Activated T-helper 1 cell treated with anti-CD3 and anti-CD28 coated beads, Interleukin-12 subunit alpha, Interleukin-12 subunit beta, Interleukin-2, Interleukin-4 antibody, amounts not matched to agents 30 ng/mL and 10 ng/mL and 1 ng/mL, durations not matched to agents 14 hours and 24 hours and 36 hours (primary cell): ENCODE data around the gene TRMT10C. TPM values are rescaled to one million over a fixed set of nuclear protein-coding genes. Genes with fewer than 3 reads are reported as not detected.

Experiments used
- DNase-seq: peaks from one replicate; pipeline ENCODE4 v3.0.0; 2021; ENCODE audit warnings: low spot score
- H3K27ac Mint-ChIP-seq: one replicate; pipeline ENCODE4 v1.8.0; 2021; ENCODE audit warnings: mild to moderate bottlenecking, mixed read lengths
- H3K27me3 Mint-ChIP-seq: one replicate; pipeline ENCODE4 v1.8.0; 2022; ENCODE audit warnings: mild to moderate bottlenecking, moderate library complexity, mixed read lengths; ENCODE audit not compliant: insufficient read depth
- H3K36me3 Mint-ChIP-seq: one replicate; pipeline ENCODE4 v1.8.0; 2021; ENCODE audit warnings: low read depth, mixed read lengths
- H3K4me1 Mint-ChIP-seq: one replicate; pipeline ENCODE4 v1.8.0; 2021; ENCODE audit warnings: low read depth, mixed read lengths
- H3K4me3 Mint-ChIP-seq: one replicate; pipeline ENCODE4 v1.8.0; 2021; ENCODE audit warnings: mild to moderate bottlenecking, moderate library complexity, mixed read lengths
- H3K9me3 Mint-ChIP-seq: one replicate; pipeline ENCODE4 v1.8.0; 2021; ENCODE audit warnings: mixed read lengths
- intact Hi-C: fragments of 100-400 bp; cut with micrococcal nuclease; formaldehyde crosslinking; loops from one replicate; pipeline ENCODE4 v1.15.1; 2024
- total RNA-seq: library from RNA; stranded (reverse); gene quantifications from 2 replicates; pipeline ENCODE4 v1.2.3, GENCODE V29; 2022

TRMT10C gene
- 59.9 and 60.5 TPM in 2 replicates for total RNA-seq

DNA sequence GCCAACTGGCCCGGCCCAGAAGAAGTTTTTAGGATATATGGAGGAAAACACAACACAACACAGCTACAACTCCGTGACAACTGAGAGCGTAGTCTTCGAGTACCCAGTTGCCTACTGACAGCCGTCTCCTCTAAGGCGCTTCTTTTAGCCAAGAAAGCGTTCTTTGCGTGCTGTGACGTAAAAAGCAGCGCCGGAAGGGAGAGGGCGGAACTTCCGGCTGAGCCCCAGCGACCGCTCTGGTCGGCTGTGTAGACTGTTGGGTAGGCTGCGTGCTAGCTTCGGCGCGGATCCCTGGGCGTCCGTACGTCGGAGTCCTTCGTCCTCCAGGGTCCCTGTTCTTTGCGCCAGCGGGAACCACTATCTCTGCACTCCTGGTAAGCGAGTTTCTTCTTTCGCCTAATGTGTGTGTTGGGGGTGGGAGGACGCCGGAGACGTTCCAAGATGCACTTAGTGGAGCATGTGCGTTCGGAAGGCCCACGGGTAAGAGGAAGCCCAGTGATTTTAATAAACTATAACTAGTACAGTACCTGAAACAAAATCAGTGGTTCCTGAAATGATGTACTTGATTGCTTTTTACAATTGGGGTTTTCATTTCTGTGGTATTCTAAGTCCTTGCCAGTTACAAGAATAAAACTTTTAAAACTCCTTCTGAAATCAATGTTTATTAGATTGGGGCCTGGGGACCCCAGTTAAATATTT is at the start of gene TRMT10C:
TRMT10C (plus strand) TSS at position 239 of the 699 bp plus-strand sequence. CDS start 2,914 bp downstream, outside the sequence.
- intact Hi-C loops: loop anchor here (1.0 to 10.0 kb wide), 8 partner anchors 12 to 1297 kb away; partner anchors contain the start of genes SENP7, TBC1D23 and TFG
- Mint-ChIP-seq H3K27me3 (peaks cover 4% of the 10 kb centered on the region), H3K4me1 (peaks cover 34% of the 10 kb centered on the region), H3K4me3 (peak within 1 kb of the TSS; percentile 99), H3K27ac (peak within 1 kb of the TSS; percentile 98), H3K36me3 (peaks cover 37% of the 10 kb centered on the region), H3K9me3 (no peaks in the 10 kb centered on the region)
- peak; percentile 89 for DNase-seq

DNA sequence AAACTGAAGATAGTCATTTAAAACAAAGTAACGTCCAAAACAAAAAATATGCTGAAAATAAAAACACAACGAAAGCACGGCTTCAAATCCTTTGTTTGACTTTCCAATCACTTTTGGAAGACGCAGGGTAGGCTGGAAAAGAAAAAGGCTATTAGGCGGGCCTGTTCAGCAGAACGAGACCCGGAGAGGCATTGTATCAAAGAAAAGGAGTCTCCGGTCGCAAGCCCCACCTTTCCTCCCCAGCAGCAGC is 49.3 kb upstream of the TRMT10C start:
- Mint-ChIP-seq H3K4me3 (peak overlapping the region; percentile 94), H3K27ac (peak overlapping the region; percentile 95), H3K9me3 (no peaks in the 10 kb centered on the region), H3K4me1 (peaks cover 33% of the 10 kb centered on the region), H3K36me3 (peaks cover 8% of the 10 kb centered on the region), H3K27me3 (no peaks in the 10 kb centered on the region)
- DNase-seq: no peak
- intact Hi-C loops: loop anchor here (2.0 to 10.0 kb wide), 8 partner anchors 45 to 1698 kb away; partner anchors contain the start of genes CMSS1, LNP1, TOMM70 and ZBTB11

DNA sequence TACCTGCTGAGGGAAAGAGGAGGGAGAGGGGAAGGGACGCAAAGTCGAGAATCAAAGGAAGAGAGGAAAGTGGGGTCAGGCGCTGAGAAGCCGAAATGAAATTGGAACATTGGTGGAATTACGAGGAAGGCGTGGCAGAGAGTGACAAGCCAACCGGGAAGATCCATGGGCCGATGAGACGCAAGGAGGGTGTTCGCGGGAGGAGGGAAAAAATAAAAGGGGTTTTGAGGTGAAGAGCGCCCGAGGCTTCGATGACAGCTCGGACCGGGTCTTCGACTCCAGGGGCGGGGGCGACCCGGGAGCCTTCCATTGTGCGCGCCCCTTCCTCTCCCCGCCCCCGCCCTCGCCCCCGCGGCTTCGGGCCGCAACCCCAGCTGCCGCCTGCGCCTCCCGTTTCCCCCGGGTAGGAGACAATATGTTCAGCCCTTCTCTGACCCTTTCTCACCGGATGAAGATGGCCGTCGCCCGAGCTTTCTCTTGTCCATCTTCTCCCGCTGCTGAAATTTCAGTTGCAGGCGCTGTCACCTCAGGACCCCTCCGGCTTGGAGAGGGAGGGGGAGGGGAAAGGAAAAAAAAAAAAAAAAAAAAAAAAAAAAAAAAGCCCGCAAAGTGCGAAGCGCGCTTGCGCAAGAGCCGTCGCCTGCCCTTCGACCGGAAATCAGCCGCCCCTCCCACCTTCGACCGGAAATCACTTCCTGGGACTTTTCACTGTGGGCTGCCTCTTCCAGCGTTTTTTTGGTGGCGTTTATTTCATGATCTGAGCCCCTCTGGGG is 48.8 kb upstream of the TRMT10C start, which contains the start of gene SENP7:
SENP7 (minus strand) TSS at position 567 of the 773 bp plus-strand sequence; CDS start at position 485, 82 bp downstream.
- Mint-ChIP-seq H3K4me3 (peak within 1 kb of the TSS; percentile 94), H3K36me3 (peaks cover 7% of the 10 kb centered on the region), H3K9me3 (no peaks in the 10 kb centered on the region), H3K4me1 (peaks cover 31% of the 10 kb centered on the region), H3K27me3 (no peaks in the 10 kb centered on the region), H3K27ac (peak within 1 kb of the TSS; percentile 95)
- intact Hi-C loops: loop anchor here (1.0 to 10.0 kb wide), 10 partner anchors 46 to 1698 kb away; partner anchors contain the start of genes CMSS1, LNP1, TOMM70 and TRMT10C
- peak; percentile 72 for DNase-seq

DNA sequence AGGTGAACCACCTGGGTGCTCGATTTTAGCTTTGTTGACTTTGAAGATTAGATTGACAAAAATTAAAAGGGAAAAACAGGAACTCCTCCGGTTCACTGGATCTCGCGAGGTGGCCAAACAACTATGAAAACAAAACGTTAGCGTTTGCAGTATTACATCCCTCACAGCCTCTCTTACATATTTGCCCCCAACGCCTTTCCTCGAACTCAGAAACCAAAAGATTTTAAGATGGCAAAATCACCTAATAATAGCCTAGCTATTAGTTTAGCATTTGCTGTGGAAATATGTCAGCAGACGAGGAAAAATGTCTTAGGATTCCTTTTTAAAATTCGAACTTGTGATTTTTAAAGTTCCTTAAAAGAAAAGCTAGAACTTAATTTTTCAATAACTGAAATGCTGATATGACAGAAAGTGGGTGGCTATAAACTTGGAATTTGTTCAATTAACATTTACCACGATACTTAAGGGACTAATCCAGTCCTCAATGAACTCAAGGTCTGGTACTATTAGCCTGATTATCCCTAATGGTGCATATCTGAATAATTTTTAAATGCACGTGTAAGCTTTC is 48.2 kb upstream of the TRMT10C start:
- Mint-ChIP-seq H3K4me3 (peak overlapping the region; percentile 94), H3K9me3 (no peaks in the 10 kb centered on the region)
- intact Hi-C loops: loop anchor here (1.0 to 10.0 kb wide), 10 partner anchors 46 to 1699 kb away; partner anchors contain the start of genes CMSS1, LNP1, TOMM70 and TRMT10C

DNA sequence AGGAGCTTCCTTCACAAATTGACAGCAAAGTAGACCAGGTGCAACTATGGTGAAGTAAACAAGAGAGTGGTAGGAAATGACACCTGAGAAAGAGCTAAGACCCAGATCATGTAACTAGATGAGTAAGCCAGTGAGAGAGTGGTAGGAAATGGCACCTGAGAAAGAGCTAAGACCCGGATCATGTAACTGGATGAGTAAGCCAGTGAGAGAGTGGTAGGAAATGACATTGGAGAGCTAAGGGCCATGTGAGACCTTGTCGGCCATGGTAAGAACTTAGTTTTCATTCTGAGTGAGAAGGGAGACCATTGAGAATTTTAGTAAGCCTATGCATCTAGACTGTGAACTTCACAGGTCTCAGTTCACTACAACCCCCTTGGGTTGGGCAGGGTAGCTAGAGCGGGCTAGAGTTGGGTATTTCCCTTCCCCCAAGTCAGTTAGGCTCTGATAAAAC is 43.2 kb upstream of the TRMT10C start:
- peak overlapping the region; percentile 32 for H3K4me3 Mint-ChIP-seq
- H3K4me1 Mint-ChIP-seq: peaks cover 49% of the 10 kb centered on the region
- peak; percentile 63 for DNase-seq
- no peaks in the 10 kb centered on the region for H3K27me3 Mint-ChIP-seq
- peak overlapping the region; percentile 77 for H3K27ac Mint-ChIP-seq
- H3K36me3 Mint-ChIP-seq: peaks cover 20% of the 10 kb centered on the region
- H3K9me3 Mint-ChIP-seq: no peaks in the 10 kb centered on the region
- intact Hi-C loops: loop anchor here (1.0 to 10.0 kb wide), 9 partner anchors 13 to 1704 kb away; partner anchors contain the start of genes CMSS1 and TRMT10C

More for the DNA sequence above, 48.2 kb upstream of the TRMT10C start:
- no peak for DNase-seq
- H3K36me3 Mint-ChIP-seq: peaks cover 4% of the 10 kb centered on the region
- peak overlapping the region; percentile 95 for H3K27ac Mint-ChIP-seq
- H3K4me1 Mint-ChIP-seq: peaks cover 38% of the 10 kb centered on the region
- no peaks in the 10 kb centered on the region for H3K27me3 Mint-ChIP-seq

DNA sequence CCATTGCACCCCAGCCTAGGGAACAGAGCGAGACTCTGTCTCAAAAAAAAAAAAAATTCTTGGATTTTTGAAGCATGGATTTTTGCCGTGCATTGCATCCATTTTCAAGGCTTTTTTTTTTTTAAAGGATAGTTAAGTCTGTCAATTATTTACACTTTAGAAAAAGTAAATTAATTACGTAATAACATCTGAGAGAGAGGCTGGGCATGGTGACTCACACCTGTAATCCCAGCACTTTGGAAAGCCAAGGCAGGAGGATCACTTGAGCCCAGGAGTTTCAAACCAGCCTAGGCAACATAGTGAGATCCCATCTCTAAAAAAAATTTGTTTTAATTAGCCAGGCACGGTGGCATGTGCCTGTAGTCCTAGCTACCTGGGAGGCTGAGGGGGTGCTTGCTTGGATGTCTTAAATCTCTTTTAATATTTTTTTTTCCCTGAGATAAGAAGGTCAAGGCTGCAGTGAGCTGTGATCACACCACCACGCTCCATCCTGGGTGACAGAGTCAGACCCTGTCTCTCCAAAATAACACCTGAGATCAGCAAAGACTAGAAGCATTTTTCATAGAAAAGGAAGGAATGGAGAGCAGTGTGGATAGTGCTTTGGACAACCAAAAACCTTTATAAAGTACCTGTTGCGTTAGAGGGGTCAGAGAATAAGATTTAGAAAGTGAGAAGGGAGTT is 41.8 kb upstream of the TRMT10C start:
- no peak for DNase-seq
- peaks cover 48% of the 10 kb centered on the region for H3K4me1 Mint-ChIP-seq
- H3K27me3 Mint-ChIP-seq: no peaks in the 10 kb centered on the region
- H3K4me3 Mint-ChIP-seq: peak overlapping the region; percentile 58
- intact Hi-C loops: loop anchor here (5.0 to 10.0 kb wide), 3 partner anchors 307 to 1705 kb away; partner anchors contain the start of gene CMSS1
- H3K27ac Mint-ChIP-seq: peak overlapping the region; percentile 77
- H3K36me3 Mint-ChIP-seq: peaks cover 26% of the 10 kb centered on the region
- peaks cover 7% of the 10 kb centered on the region for H3K9me3 Mint-ChIP-seq

DNA sequence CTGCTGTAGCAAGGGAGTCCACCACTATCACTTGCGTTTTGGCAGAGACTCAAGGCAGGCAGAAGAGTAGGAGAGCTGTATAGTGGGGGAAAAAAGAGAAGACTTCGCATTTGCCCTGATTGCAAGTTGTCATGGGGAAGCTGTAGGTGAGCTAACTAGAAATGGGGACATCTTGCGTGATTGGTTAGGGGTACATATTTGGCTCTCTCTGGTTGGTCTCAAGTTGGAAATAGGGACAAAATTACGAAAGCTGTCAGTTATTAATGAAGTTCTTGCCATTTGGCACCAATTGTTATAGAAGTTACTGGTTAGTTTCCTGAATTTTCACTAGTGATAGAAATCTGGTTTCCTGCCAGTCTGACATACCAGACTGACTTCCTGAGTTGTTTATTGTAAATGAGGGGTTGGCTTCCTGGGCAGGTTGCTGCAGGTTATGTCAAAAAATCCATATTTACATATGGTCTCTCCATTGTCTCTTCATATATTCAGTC is 40.4 kb upstream of the TRMT10C start:
- Mint-ChIP-seq H3K36me3 (peaks cover 33% of the 10 kb centered on the region), H3K4me1 (peaks cover 45% of the 10 kb centered on the region), H3K4me3 (peak overlapping the region; percentile 58), H3K9me3 (peaks cover 13% of the 10 kb centered on the region), H3K27me3 (no peaks in the 10 kb centered on the region), H3K27ac (peak overlapping the region; percentile 82)
- intact Hi-C loops: no loop called here
- DNase-seq: no peak

DNA sequence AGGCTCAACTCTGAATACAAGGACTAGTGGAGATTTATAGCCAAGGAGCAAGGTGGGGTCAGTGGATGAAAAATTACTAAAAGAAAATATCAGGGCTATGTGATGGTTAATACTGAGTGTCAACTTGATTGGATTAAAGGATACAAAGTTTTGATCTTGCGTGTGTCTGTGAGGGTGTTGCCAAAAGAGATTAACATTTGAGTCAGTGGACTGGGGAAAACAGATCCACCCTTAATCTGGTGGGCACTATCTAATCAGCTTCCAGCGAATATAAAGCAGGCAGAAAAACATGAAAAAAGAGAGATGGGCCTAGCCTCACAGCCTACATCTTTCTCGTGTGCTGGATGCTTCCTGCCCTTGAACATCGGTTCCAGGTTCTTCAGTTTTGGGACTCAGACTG is 34.2 kb upstream of the TRMT10C start:
- Mint-ChIP-seq H3K4me3 (no peak overlapping the region), H3K27me3 (no peaks in the 10 kb centered on the region), H3K36me3 (peaks cover 29% of the 10 kb centered on the region), H3K9me3 (peaks cover 23% of the 10 kb centered on the region), H3K4me1 (peaks cover 35% of the 10 kb centered on the region), H3K27ac (no peak overlapping the region)
- intact Hi-C loops: no loop called here
- DNase-seq: no peak

DNA sequence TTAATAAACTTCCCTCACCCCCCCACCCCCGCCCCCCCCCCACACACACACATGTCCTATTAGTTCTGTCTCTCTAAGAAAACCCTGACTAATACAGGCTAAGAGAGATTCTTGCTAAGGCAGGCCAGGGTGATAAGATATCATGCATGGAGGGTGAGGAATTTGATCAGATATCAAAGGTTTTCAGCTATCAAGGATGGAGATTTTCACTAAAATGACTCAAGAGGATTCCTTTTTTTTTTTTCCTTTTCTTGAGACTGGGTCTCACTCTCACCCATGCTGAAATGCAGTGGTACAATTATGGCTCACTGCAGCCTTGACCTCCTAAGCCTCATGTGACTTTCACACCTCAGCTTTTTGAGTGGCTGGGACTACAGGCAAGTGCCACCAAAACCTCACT is 33.8 kb upstream of the TRMT10C start:
- Mint-ChIP-seq H3K27ac (no peak overlapping the region), H3K9me3 (peaks cover 23% of the 10 kb centered on the region), H3K4me3 (no peak overlapping the region), H3K4me1 (peaks cover 35% of the 10 kb centered on the region), H3K36me3 (peaks cover 26% of the 10 kb centered on the region), H3K27me3 (no peaks in the 10 kb centered on the region)
- no peak for DNase-seq
- intact Hi-C loops: no loop called here

DNA sequence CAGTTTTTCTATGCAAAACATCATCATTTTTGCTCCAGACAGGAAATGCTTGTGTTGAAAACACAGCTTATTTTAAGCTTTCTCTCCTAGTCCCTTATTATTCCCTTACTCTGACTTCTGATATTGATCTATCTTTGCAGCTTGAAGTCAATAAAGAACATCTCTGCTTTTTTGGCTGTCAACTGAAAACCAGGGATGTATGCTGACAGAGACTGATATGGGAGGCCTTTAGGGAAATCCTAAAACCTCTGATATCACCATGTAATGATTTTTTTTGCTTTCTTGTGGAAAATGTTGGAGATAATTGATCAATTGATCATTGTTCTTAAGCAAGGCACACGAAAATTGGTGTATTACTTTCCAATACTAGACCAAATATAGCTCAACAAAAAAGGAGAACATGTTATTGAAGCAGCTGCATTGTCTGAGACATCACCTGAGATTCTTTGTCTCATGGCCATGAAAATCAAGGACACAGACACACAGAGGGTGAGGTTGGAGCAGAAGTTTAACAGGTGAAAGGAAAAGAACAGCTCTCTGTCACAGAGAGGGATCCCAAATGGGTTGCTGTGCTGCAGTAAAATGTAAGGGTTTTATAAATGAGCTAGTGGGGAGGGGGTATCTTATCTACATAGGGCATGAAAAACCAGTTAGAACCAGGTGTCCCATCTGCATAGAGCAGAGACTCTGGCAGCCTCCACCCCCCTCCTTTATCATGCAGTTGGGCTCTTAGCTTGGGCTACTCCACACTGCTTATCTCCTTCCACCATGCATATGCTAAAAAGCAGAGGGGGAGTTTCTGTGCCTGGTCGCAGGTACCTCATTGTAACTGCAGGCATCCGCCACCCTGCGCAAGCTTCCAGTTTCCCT is 31.6 kb upstream of the TRMT10C start:
- H3K27ac Mint-ChIP-seq: peak overlapping the region; percentile 34
- intact Hi-C loops: no loop called here

DNA sequence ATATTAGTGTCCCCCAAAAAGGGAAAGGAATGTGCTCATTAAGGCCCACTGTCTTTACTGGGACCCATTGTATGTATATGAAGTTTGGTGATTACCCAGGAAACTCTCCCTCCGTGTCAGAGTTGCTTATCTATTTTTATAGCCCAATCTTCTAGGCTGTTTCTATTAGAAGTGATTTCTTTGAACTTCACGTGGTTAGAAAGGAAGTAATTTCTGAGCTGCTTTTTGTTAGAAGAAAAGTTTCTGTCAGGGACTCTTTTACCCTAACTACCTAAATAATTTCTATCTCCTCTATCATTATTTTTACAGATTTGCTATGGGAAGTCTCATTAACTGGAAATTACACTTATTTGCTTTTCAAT is 31.0 kb upstream of the TRMT10C start:
- intact Hi-C loops: loop anchor here (1.0 kb wide), 2 partner anchors 12 to 31 kb away; partner anchors contain the start of gene TRMT10C
- Mint-ChIP-seq H3K36me3 (peaks cover 11% of the 10 kb centered on the region), H3K27me3 (no peaks in the 10 kb centered on the region), H3K4me3 (no peak overlapping the region), H3K9me3 (peaks cover 9% of the 10 kb centered on the region), H3K27ac (peak overlapping the region; percentile 34), H3K4me1 (peaks cover 35% of the 10 kb centered on the region)
- DNase-seq: no peak

More for the DNA sequence above, 31.6 kb upstream of the TRMT10C start:
- H3K4me3 Mint-ChIP-seq: no peak overlapping the region
- H3K27me3 Mint-ChIP-seq: no peaks in the 10 kb centered on the region
- no peak for DNase-seq
- peaks cover 35% of the 10 kb centered on the region for H3K4me1 Mint-ChIP-seq
- peaks cover 14% of the 10 kb centered on the region for H3K9me3 Mint-ChIP-seq
- H3K36me3 Mint-ChIP-seq: peaks cover 15% of the 10 kb centered on the region
